Sigmoid colon (tissue), 7 donors: ENCODE measurements around the gene KAT7. TPM values are rescaled to one million over a fixed set of nuclear protein-coding genes. Genes with fewer than 3 reads are reported as not detected.

Source experiments
- DNase-seq: peaks from one replicate; pipeline ENCODE4 v3.0.0-alpha.2; 2019
- H3K27ac ChIP-seq, 4 donors: fragments of 200-600 bp; sonication (generic); one replicate each; pipeline ENCODE4 v1.5.1; 2016 to 2019; ENCODE audit warnings: mild to moderate bottlenecking in 1 of 4
- H3K27me3 ChIP-seq, 3 donors: fragments of 200-600 bp; sonication (generic); one replicate each; pipeline ENCODE4 v1.5.1; 2019; ENCODE audit warnings: mild to moderate bottlenecking in 1 of 3
- H3K36me3 ChIP-seq, 4 donors: fragments of 200-600 bp; sonication (generic); one replicate each; pipeline ENCODE4 v1.5.1; 2016 to 2019
- H3K4me1 ChIP-seq, 4 donors: fragments of 200-600 bp; sonication (generic); one replicate each; pipeline ENCODE4 v1.5.1; 2017 to 2019
- H3K4me3 ChIP-seq, 4 donors: fragments of 200-600 bp; sonication (generic); one replicate each; pipeline ENCODE4 v1.5.1; 2017 to 2019; ENCODE audit warnings: mild to moderate bottlenecking in 2 of 4, moderate library complexity in 1 of 4
- H3K9me3 ChIP-seq, 4 donors: fragments of 200-600 bp in 3 of 4; sonication (generic) in 3 of 4; one replicate each; pipeline versions ENCODE4 v1.5.1 to v1.6.1; 2013 to 2019
- CTCF ChIP-seq, 4 experiments: fragments of 450-650 bp in 3 of 4; fragments of 200-600 bp in 1 of 4; IDR thresholded peaks; one replicate each; pipeline ENCODE4 v1.5.1; 2016 to 2019; ENCODE audit warnings: antibody characterized with exemption in 4 of 4, mild to moderate bottlenecking in 3 of 4, moderate library complexity in 2 of 4
- EP300 ChIP-seq, 4 donors: sonication (generic); formaldehyde crosslinking; IDR thresholded peaks; one replicate each; pipeline ENCODE4 v1.6.1; 2017; ENCODE audit warnings: antibody characterized with exemption in 4 of 4
- POLR2A ChIP-seq, 2 donors: fragments of 450-650 bp; IDR thresholded peaks; one replicate each; pipeline ENCODE4 v1.6.1; 2016; ENCODE audit warnings: antibody characterized with exemption in 2 of 2, mild to moderate bottlenecking in 2 of 2, moderate library complexity in 2 of 2
- POLR2AphosphoS5 ChIP-seq, 4 donors: sonication (generic); formaldehyde crosslinking; IDR thresholded peaks; one replicate each; pipeline ENCODE4 v1.6.1; 2017; ENCODE audit warnings: antibody characterized with exemption in 4 of 4
- WGBS, 2 donors: extraction: QIAGEN DNeasy Blood & Tissue Kit; methylation state at CpG; one replicate each; pipeline ENCODE4 v1.1.7; 2013; 5-methylcytosine and 5-hydroxymethylcytosine counted together
- intact Hi-C: fragments of 100-400 bp; cut with DNase I; formaldehyde crosslinking; loops from one replicate; pipeline ENCODE4 v1.15.1; 2023
- polyA plus RNA-seq, 3 donors: library from polyadenylated mRNA; stranded (reverse); fragments of 200-250 nt; gene quantifications; one replicate each; pipeline ENCODE4 v1.2.3, GENCODE V29; 2013
- total RNA-seq, 4 donors: library from RNA; depleted of rRNA; stranded (reverse); fragments of >200 nt; gene quantifications; one replicate each; pipeline ENCODE4 v1.1.0, GENCODE V29; 2016
- donor health status: healthy with polysubstance abuse.
- donor health status: Bipolar disorder and iron deficiency.
- donor health status: healthy.

KAT7 gene
- total and polyA plus RNA-seq, 7 donors = 6.2 to 34.9 (median 23.8) TPM

DNA sequence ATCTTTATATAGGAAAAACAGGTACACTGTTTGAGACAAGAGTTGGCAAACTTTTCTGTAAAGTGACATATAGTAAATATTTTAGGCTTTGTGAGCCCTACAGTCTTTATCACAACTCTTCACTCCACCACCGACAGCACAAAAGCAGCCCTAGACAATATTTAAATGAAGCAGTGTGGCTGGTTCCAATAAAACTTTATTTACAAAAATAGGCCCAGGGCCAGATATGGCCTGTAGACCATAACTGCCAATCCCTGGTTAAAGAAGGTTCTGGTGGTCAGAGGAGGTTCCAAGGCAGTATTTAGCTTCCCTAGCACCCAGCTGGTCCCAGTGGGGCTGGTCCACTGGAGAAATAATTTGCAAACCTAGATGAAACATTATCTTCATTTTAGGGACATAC, 28.2 kb upstream of the KAT7 start:
- Histone ChIP-seq H3K4me3 (no peak overlapping the region), H3K4me1 (peaks cover 0 to 63% (median 52%) of the 10 kb centered on the region in 4 donors), H3K27me3 (no peaks in the 10 kb centered on the region), H3K27ac (peak overlapping the region in 3 of 4 donors; percentile 91 to 94 (median 92)), H3K36me3 (peaks cover 0 to 7% (median 0%) of the 10 kb centered on the region in 4 donors), H3K9me3 (no peaks in the 10 kb centered on the region)
- intact Hi-C loops = loop anchor here (5.0 kb wide), 2 partner anchors 33 to 53 kb away; partner anchors contain the start of gene SLC35B1
- no peak for DNase-seq
- 82 to 91% methylated on average over 1 of the region's 1 CpG for WGBS, 2 donors
- TF ChIP-seq CTCF (IDR thresholded peaks at IDR 0.05) (no peak), POLR2A (IDR thresholded peaks at IDR 0.05) (no peak), POLR2AphosphoS5 (IDR thresholded peaks at IDR 0.05) (no peak), EP300 (IDR thresholded peaks at IDR 0.05) (no peak)

GRCh38 chr17:49760932-49761558, 27.4 kb upstream of the KAT7 start:
- 54 to 70% methylated on average over 6 of the region's 6 CpGs for WGBS, 2 donors
- H3K27ac ChIP-seq = peak overlapping the region; percentile 85 to 94 (median 92)

GRCh38 chr17:49762151-49762941, 26.1 kb upstream of the KAT7 start:
- Histone ChIP-seq H3K27me3 (no peaks in the 10 kb centered on the region), H3K36me3 (peaks cover 0 to 7% (median 0%) of the 10 kb centered on the region in 4 donors), H3K9me3 (no peaks in the 10 kb centered on the region), H3K4me1 (peaks cover 0 to 55% (median 42%) of the 10 kb centered on the region in 4 donors), H3K4me3 (peak overlapping the region; percentile 70 to 99 (median 98)), H3K27ac (peak overlapping the region; percentile 85 to 94 (median 92))
- 46 to 83% methylated on average over 6 of the region's 6 CpGs for WGBS, 2 donors
- no peak for DNase-seq
- intact Hi-C loops = loop anchor here (5.0 kb wide), 2 partner anchors 35 to 55 kb away; partner anchors contain the start of gene SLC35B1
- TF ChIP-seq POLR2A (IDR thresholded peaks at IDR 0.05) = no peak
- no peak for TF ChIP-seq EP300 (IDR thresholded peaks at IDR 0.05)
- no peak for TF ChIP-seq CTCF (IDR thresholded peaks at IDR 0.05)
- TF ChIP-seq POLR2AphosphoS5 (IDR thresholded peaks at IDR 0.05) = no peak

More at GRCh38 chr17:49760932-49761558, 27.4 kb upstream of the KAT7 start:
- Histone ChIP-seq H3K36me3 (peaks cover 0 to 7% (median 0%) of the 10 kb centered on the region in 4 donors), H3K4me3 (no peak overlapping the region), H3K9me3 (no peaks in the 10 kb centered on the region), H3K4me1 (peaks cover 0 to 55% (median 48%) of the 10 kb centered on the region in 4 donors), H3K27me3 (no peaks in the 10 kb centered on the region)
- intact Hi-C loops = loop anchor here (5.0 kb wide), 2 partner anchors 34 to 54 kb away; partner anchors contain the start of gene SLC35B1
- DNase-seq = no peak
- TF ChIP-seq EP300 (IDR thresholded peaks at IDR 0.05) (no peak), CTCF (IDR thresholded peaks at IDR 0.05) (no peak), POLR2AphosphoS5 (IDR thresholded peaks at IDR 0.05) (no peak), POLR2A (IDR thresholded peaks at IDR 0.05) (no peak)

- peak; percentile 99 for DNase-seq
- peak within 1 kb of the TSS; percentile 85 to 94 (median 92) for H3K27ac ChIP-seq
- intact Hi-C loops = loop anchor here (5.0 kb wide), 2 partner anchors 37 to 57 kb away; partner anchors contain the start of gene SLC35B1
These were observed 24.5 kb upstream of the KAT7 start, which contains the start of gene FAM117A for GRCh38 chr17:49763735-49764558. TSS of gene FAM117A (minus strand) at chr17:49764131. CDS start at chr17:49764087, 44 bp downstream.

More at GRCh38 chr17:49763735-49764558, 24.5 kb upstream of the KAT7 start, which contains the start of gene FAM117A:
- 1% methylated on average over 53 of the region's 53 CpGs for WGBS, 2 donors
- no peaks in the 10 kb centered on the region for H3K9me3 ChIP-seq
- no peaks in the 10 kb centered on the region for H3K27me3 ChIP-seq
- TF ChIP-seq POLR2A (IDR thresholded peaks at IDR 0.05) (peak; percentile 30 to 40), POLR2AphosphoS5 (IDR thresholded peaks at IDR 0.05) (peak; percentile 79 to 94 (median 88)), EP300 (IDR thresholded peaks at IDR 0.05) (no peak), CTCF (IDR thresholded peaks at IDR 0.05) (no peak)
- peaks cover 0 to 51% (median 40%) of the 10 kb centered on the region in 4 donors for H3K4me1 ChIP-seq
- no peaks in the 10 kb centered on the region for H3K36me3 ChIP-seq
- H3K4me3 ChIP-seq = peak within 1 kb of the TSS; percentile 70 to 99 (median 98)
